Measurements from ENCODE around the gene SMARCA4.

SMARCA4 gene

GRCh38 chr19:10921910-10922637, 38.8 kb upstream of the SMARCA4 start:
- TF ChIP-seq GATA3 (IDR thresholded peaks at IDR 0.05; ENCODE audit: low read depth, low read length): no peak
- no peak for TF ChIP-seq GATA2 (IDR thresholded peaks at IDR 0.05; ENCODE audit: low read depth, low read length)

GRCh38 chr19:10922638-10923014, 38.2 kb upstream of the SMARCA4 start:
- TF ChIP-seq GATA2 (IDR thresholded peaks at IDR 0.05; ENCODE audit: low read depth, low read length) (no peak), GATA3 (IDR thresholded peaks at IDR 0.05; ENCODE audit: low read depth, low read length) (no peak)

- TF ChIP-seq GATA3 (IDR thresholded peaks at IDR 0.05; ENCODE audit: low read depth, low read length): no peak
These were observed 37.3 kb upstream of the SMARCA4 start for GRCh38 chr19:10923260-10924112.

GRCh38 chr19:10924597-10924996, 36.2 kb upstream of the SMARCA4 start:
- no peak for TF ChIP-seq GATA3 (IDR thresholded peaks at IDR 0.05; ENCODE audit: low read depth, low read length)
- no peak for TF ChIP-seq GATA2 (IDR thresholded peaks at IDR 0.05; ENCODE audit: low read depth, low read length)

- TF ChIP-seq GATA2 (IDR thresholded peaks at IDR 0.05; ENCODE audit: low read depth, low read length) (no peak), GATA3 (IDR thresholded peaks at IDR 0.05; ENCODE audit: low read depth, low read length) (no peak)
These were observed 32.9 kb upstream of the SMARCA4 start for GRCh38 chr19:10927730-10928562.

- no peak for TF ChIP-seq GATA2 (IDR thresholded peaks at IDR 0.05; ENCODE audit: low read depth, low read length)
- no peak for TF ChIP-seq GATA3 (IDR thresholded peaks at IDR 0.05; ENCODE audit: low read depth, low read length)
These were observed 32.0 kb upstream of the SMARCA4 start, which contains the start of the genes TIMM29 and YIPF2 for GRCh38 chr19:10928563-10929401. Gene TIMM29 (plus strand): TSS chr19:10928811. CDS start chr19:10928823, 12 bp downstream. Gene YIPF2 (minus strand): TSS chr19:10928639. CDS start chr19:10928410, 229 bp downstream.

GRCh38 chr19:10929402-10929794, 31.4 kb upstream of the SMARCA4 start:
- TF ChIP-seq GATA2 (IDR thresholded peaks at IDR 0.05; ENCODE audit: low read depth, low read length): no peak
- no peak for TF ChIP-seq GATA3 (IDR thresholded peaks at IDR 0.05; ENCODE audit: low read depth, low read length)

GRCh38 chr19:10935371-10936059, 25.3 kb upstream of the SMARCA4 start:
- TF ChIP-seq GATA3 (IDR thresholded peaks at IDR 0.05; ENCODE audit: low read depth, low read length) (no peak), GATA2 (IDR thresholded peaks at IDR 0.05; ENCODE audit: low read depth, low read length) (no peak)

- TF ChIP-seq GATA2 (IDR thresholded peaks at IDR 0.05; ENCODE audit: low read depth, low read length): no peak
- TF ChIP-seq GATA3 (IDR thresholded peaks at IDR 0.05; ENCODE audit: low read depth, low read length): no peak
These were observed 24.2 kb upstream of the SMARCA4 start for GRCh38 chr19:10936661-10937084.

GRCh38 chr19:10945264-10945663, 15.6 kb upstream of the SMARCA4 start:
- TF ChIP-seq GATA2 (IDR thresholded peaks at IDR 0.05; ENCODE audit: low read depth, low read length) (no peak), GATA3 (IDR thresholded peaks at IDR 0.05; ENCODE audit: low read depth, low read length) (no peak)

GRCh38 chr19:10946958-10947657, 13.7 kb upstream of the SMARCA4 start:
- TF ChIP-seq GATA2 (IDR thresholded peaks at IDR 0.05; ENCODE audit: low read depth, low read length): no peak
- TF ChIP-seq GATA3 (IDR thresholded peaks at IDR 0.05; ENCODE audit: low read depth, low read length): no peak

GRCh38 chr19:10952809-10953208, 8.0 kb upstream of the SMARCA4 start:
- TF ChIP-seq GATA3 (IDR thresholded peaks at IDR 0.05; ENCODE audit: low read depth, low read length): no peak
- no peak for TF ChIP-seq GATA2 (IDR thresholded peaks at IDR 0.05; ENCODE audit: low read depth, low read length)

All from SH-SY5Y (cell line).